HepG2 (cell line): ENCODE data around the gene TRAIP. TPM values are rescaled to one million over a fixed set of nuclear protein-coding genes. Genes with fewer than 3 reads are reported as not detected.

ENCODE experiments used
- ATF7-NPFF ChIP-seq: sonication (generic); formaldehyde crosslinking; IDR thresholded peaks from 2 replicates; pipeline ENCODE4 v1.8.1; 2023; ENCODE audit warnings: mild to moderate bottlenecking, low read depth, missing genetic modification reagents, moderate library complexity
- CREB3 ChIP-seq: sonication (generic); formaldehyde crosslinking; IDR thresholded peaks from 2 replicates; pipeline ENCODE4 v1.5.0; 2020; ENCODE audit warnings: missing genetic modification reagents
- MED1 ChIP-seq: sonication (generic); formaldehyde crosslinking; IDR thresholded peaks from 2 replicates; pipeline ENCODE4 v1.4.0; 2020; ENCODE audit warnings: missing genetic modification reagents
- MTA1 ChIP-seq: sonication (generic); formaldehyde crosslinking; IDR thresholded peaks from 2 replicates; pipeline ENCODE4 v1.4.0; 2020; ENCODE audit warnings: missing genetic modification reagents, mild to moderate bottlenecking, borderline replicate concordance
- NAIF1 ChIP-seq: sonication (generic); formaldehyde crosslinking; IDR thresholded peaks from 2 replicates; pipeline ENCODE4 v1.5.0; 2020; ENCODE audit warnings: mild to moderate bottlenecking, missing genetic modification reagents, borderline replicate concordance
- REPIN1 ChIP-seq: sonication (generic); formaldehyde crosslinking; IDR thresholded peaks from 2 replicates; pipeline ENCODE4 v1.8.0; 2022; ENCODE audit warnings: missing genetic modification reagents, low read depth, mild to moderate bottlenecking, borderline replicate concordance
- SALL1 ChIP-seq: sonication (generic); formaldehyde crosslinking; IDR thresholded peaks from 2 replicates; pipeline ENCODE4 v1.8.0; 2022; ENCODE audit warnings: mild to moderate bottlenecking, missing genetic modification reagents
- SMARCC2 ChIP-seq: fragments of 450-650 bp; IDR thresholded peaks from 2 replicates; pipeline ENCODE4 v1.6.1; 2017; ENCODE audit warnings: antibody characterized with exemption, mild to moderate bottlenecking
- SMYD3 ChIP-seq: sonication (generic); formaldehyde crosslinking; IDR thresholded peaks from 2 replicates; pipeline ENCODE4 v1.8.1; 2023; ENCODE audit warnings: mild to moderate bottlenecking, missing genetic modification reagents
- SP1 ChIP-seq, 2 experiments: fragments of 450-650 bp in 1 of 2; sonication (generic) in 1 of 2; formaldehyde crosslinking in 1 of 2; IDR thresholded peaks; 2 replicates each; pipeline versions ENCODE4 v1.4.0 to v1.6.1; 2016 to 2020; ENCODE audit warnings: missing genetic modification reagents in 1 of 2
- THAP9 ChIP-seq: sonication (generic); formaldehyde crosslinking; IDR thresholded peaks from 2 replicates; pipeline ENCODE4; 2020; ENCODE audit warnings: missing genetic modification reagents, mild to moderate bottlenecking, borderline replicate concordance
- ZNF17 ChIP-seq: sonication (generic); formaldehyde crosslinking; IDR thresholded peaks from 2 replicates; pipeline ENCODE4 v1.5.0; 2020; ENCODE audit warnings: mild to moderate bottlenecking, missing genetic modification reagents
- ZNF20 ChIP-seq: sonication (generic); formaldehyde crosslinking; IDR thresholded peaks from 2 replicates; pipeline ENCODE4 v1.4.0; 2020; ENCODE audit warnings: mild to moderate bottlenecking, moderate library complexity, missing genetic modification reagents
- ZNF256 ChIP-seq: sonication (generic); formaldehyde crosslinking; conservative IDR thresholded peaks from 2 replicates; pipeline ENCODE4 v1.4.0; 2020; ENCODE audit warnings: missing genetic modification reagents
- ZNF263 ChIP-seq: sonication (generic); formaldehyde crosslinking; IDR thresholded peaks from 2 replicates; pipeline ENCODE4 v1.4.0; 2020; ENCODE audit warnings: missing genetic modification reagents
- ZNF564 ChIP-seq: sonication (generic); formaldehyde crosslinking; IDR thresholded peaks from 2 replicates; pipeline ENCODE4 v1.8.1; 2023; ENCODE audit warnings: mild to moderate bottlenecking, missing genetic modification reagents
- ZNF614 ChIP-seq: IDR thresholded peaks from 2 replicates; pipeline ENCODE4 v1.6.1; 2018; ENCODE audit warnings: missing biosample characterization, missing genetic modification reagents, inconsistent platforms, borderline replicate concordance
- ZNF761 ChIP-seq: sonication (generic); formaldehyde crosslinking; conservative IDR thresholded peaks from 2 replicates; pipeline ENCODE4 v1.4.0; 2020; ENCODE audit warnings: mild to moderate bottlenecking, missing genetic modification reagents
- polyA plus RNA-seq, 8 experiments: library from polyadenylated mRNA; depleted of rRNA in 3 of 8; stranded (reverse) in 7 of 8; unstranded in 1 of 8; fragments of >200 nt; fragmentation: Illumina TruSeq in 4 of 8; extraction: Trizol in 4 of 8; gene quantifications; 2 replicates each; pipeline versions ENCODE4 v1.2.1 to v1.2.3, GENCODE V29; 2011 to 2016; ENCODE audit warnings: low read depth in 4 of 8, missing spikeins in 1 of 8, mixed read lengths in 1 of 8; ENCODE audit not compliant: insufficient read depth in 1 of 8
- total RNA-seq, 5 experiments: library from RNA; depleted of rRNA; stranded (reverse); fragments of >200 nt; fragmentation: Illumina TruSeq; extraction: Trizol; gene quantifications; 2 replicates each; pipeline ENCODE4 v1.2.3, GENCODE V29; 2016; ENCODE audit warnings: low read depth in 1 of 5
- TF ChIP-seq, protein P1 (sequence below): sonication (generic); formaldehyde crosslinking; IDR thresholded peaks from 2 replicates; pipeline ENCODE4 v1.5.1; 2020; ENCODE audit warnings: missing genetic modification reagents, mild to moderate bottlenecking, borderline replicate concordance
- TF ChIP-seq, protein P2 (sequence below): sonication (generic); formaldehyde crosslinking; IDR thresholded peaks from 2 replicates; pipeline ENCODE4 v1.4.0; 2020; ENCODE audit warnings: missing genetic modification reagents

The TRAIP gene
- total and polyA plus RNA-seq, 2 of the 13 experiments (the other 11 are each of a cell fraction or from before 2014, with no cell fraction given), result 13.9 to 23.9 TPM

DNA sequence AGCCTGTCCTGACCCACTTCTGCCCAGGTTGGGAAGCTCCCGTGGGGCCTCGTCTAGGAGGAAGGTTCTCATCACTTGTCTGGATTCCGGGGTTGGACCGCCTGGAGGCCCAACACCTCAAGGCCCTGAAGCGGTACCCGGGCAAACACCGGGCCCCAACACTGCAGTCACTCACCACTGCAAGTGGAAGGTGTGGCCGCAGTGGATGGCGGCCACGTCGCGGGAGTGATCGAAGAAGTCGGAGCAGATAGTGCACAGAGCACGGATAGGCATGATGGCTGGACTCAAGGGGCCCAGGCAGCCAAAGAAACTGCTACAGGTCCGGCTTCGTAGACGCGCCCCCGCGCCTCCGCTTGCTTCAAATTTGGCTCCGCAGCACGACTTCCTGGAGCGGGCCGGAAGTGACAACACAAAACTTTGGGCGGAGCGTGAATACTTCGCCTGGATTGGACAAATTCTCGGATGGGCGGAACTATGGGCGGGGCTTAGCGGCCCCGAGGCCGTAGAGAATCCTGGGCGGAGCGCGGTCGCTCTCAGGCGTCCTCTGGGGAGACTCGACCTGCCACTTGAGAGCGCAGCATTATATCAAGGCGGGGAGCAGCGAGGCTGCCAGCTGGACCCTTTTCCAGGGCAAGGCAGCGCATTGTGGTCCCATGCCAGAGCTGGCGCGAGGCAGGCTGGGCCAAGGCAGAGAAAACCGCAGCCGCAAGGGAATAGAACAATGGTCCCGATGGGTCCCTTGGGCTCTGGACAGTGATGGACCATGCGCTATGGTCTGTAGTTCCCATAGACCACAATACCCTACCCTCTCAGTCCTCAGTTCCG lies at the start of gene TRAIP (continued):
- TF ChIP-seq ZNF17 (CRISPR knock-in tag) (no peak), MTA1 (CRISPR knock-in tag) (peak; percentile 65; the same call in 1 of the 2 replicates), THAP9 (CRISPR knock-in tag) (peak; percentile 60), ZNF564 (CRISPR knock-in tag) (peak; percentile 81; the same call in 1 of the 2 replicates), ZNF20 (no peak), ZNF256 (0 out of 2 replicates have a peak, but pooled peaks have one; percentile 21), NAIF1 (CRISPR knock-in tag) (0 out of 2 replicates have a peak, but pooled peaks have one; percentile 45), ZNF614 (CRISPR knock-in tag) (no peak), ATF7-NPFF (CRISPR knock-in tag) (peak; percentile 84), SMARCC2 (no peak), REPIN1 (peak; percentile 81), ZNF263 (CRISPR knock-in tag) (0 out of 2 replicates have a peak, but pooled peaks have one; percentile 26), SP1 (IDR thresholded peaks at IDR 0.05) (no peak), SP1 (CRISPR knock-in tag; IDR thresholded peaks at IDR 0.05) (peak; percentile 92), CREB3 (CRISPR knock-in tag) (no peak), MED1 (CRISPR knock-in tag) (peak; percentile 29), SALL1 (peak; percentile 79), ZNF761 (CRISPR knock-in tag) (no peak), SMYD3 (CRISPR knock-in tag) (peak; percentile 26; the same call in 1 of the 2 replicates)
- TF ChIP-seq, protein P1, sequence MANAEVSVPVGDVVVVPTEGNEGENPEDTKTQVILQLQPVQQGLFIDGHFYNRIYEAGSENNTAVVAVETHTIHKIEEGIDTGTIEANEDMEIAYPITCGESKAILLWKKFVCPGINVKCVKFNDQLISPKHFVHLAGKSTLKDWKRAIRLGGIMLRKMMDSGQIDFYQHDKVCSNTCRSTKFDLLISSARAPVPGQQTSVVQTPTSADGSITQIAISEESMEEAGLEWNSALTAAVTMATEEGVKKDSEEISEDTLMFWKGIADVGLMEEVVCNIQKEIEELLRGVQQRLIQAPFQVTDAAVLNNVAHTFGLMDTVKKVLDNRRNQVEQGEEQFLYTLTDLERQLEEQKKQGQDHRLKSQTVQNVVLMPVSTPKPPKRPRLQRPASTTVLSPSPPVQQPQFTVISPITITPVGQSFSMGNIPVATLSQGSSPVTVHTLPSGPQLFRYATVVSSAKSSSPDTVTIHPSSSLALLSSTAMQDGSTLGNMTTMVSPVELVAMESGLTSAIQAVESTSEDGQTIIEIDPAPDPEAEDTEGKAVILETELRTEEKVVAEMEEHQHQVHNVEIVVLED (CRISPR knock-in tag), result peak; percentile 69; the same call in 1 of the 2 replicates
- TF ChIP-seq, protein P2, sequence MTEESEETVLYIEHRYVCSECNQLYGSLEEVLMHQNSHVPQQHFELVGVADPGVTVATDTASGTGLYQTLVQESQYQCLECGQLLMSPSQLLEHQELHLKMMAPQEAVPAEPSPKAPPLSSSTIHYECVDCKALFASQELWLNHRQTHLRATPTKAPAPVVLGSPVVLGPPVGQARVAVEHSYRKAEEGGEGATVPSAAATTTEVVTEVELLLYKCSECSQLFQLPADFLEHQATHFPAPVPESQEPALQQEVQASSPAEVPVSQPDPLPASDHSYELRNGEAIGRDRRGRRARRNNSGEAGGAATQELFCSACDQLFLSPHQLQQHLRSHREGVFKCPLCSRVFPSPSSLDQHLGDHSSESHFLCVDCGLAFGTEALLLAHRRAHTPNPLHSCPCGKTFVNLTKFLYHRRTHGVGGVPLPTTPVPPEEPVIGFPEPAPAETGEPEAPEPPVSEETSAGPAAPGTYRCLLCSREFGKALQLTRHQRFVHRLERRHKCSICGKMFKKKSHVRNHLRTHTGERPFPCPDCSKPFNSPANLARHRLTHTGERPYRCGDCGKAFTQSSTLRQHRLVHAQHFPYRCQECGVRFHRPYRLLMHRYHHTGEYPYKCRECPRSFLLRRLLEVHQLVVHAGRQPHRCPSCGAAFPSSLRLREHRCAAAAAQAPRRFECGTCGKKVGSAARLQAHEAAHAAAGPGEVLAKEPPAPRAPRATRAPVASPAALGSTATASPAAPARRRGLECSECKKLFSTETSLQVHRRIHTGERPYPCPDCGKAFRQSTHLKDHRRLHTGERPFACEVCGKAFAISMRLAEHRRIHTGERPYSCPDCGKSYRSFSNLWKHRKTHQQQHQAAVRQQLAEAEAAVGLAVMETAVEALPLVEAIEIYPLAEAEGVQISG, result peak; percentile 83
